ENCODE data around the gene MCIDAS.

DNA sequence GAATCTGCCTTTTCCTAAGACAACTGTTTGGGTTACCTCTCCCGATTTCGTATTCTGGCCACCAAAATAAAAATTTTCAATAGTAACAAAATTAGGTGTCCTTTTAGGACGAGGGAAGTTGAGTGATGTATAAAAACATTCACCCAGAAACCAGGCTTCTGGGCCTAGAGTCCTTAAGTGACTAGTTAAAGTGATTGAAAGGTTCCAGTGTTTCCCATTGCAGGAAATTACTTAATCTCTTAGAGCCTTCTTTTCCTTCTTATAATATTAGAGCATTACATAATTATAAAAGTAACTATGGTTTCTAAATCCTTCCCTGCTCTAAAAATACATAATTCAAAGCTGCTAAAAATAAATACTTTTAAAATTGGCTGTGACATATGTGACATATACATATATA is 7.3 kb downstream of the MCIDAS start:
- TF ChIP-seq CTCF (IDR thresholded peaks at IDR 0.05) = no peak
- no peak for TF ChIP-seq USF2 (IDR thresholded peaks at IDR 0.05; ENCODE audit: borderline replicate concordance, low read depth, low read length)
- TF ChIP-seq RAD21 (IDR thresholded peaks at IDR 0.05; ENCODE audit: low read length) = no peak
- TF ChIP-seq CHD2 (IDR thresholded peaks at IDR 0.05; ENCODE audit: low read length, partially characterized antibody) = no peak
- TF ChIP-seq REST (IDR thresholded peaks at IDR 0.05; ENCODE audit: low read depth, low read length) = no peak
- TF ChIP-seq POLR2AphosphoS5 (IDR thresholded peaks at IDR 0.05; ENCODE audit: low read depth, low read length) = no peak
- no peak for TF ChIP-seq EZH2phosphoT487 (IDR thresholded peaks at IDR 0.05; ENCODE audit: borderline replicate concordance, low read depth)
- no peak for TF ChIP-seq TEAD4 (IDR thresholded peaks at IDR 0.05; ENCODE audit: borderline replicate concordance, insufficient read depth)
- no peak for TF ChIP-seq EP300 (IDR thresholded peaks at IDR 0.05; ENCODE audit: borderline replicate concordance in 1 of 2, low read depth in 1 of 2, low read length in 1 of 2)
- no peak for TF ChIP-seq NRF1 (IDR thresholded peaks at IDR 0.05; ENCODE audit: low read depth, low read length)
- no peak for TF ChIP-seq JUND (IDR thresholded peaks at IDR 0.05)
- no peak for TF ChIP-seq SIN3A (IDR thresholded peaks at IDR 0.05; ENCODE audit: borderline replicate concordance, low read depth, low read length)
- TF ChIP-seq RFX5 (IDR thresholded peaks at IDR 0.05; ENCODE audit: low read length) = no peak
